CD14-positive monocyte (primary cell): ENCODE results near the gene ARL3. TPM values are rescaled to one million over a fixed set of nuclear protein-coding genes. Genes with fewer than 3 reads are reported as not detected.

Experiments
- DNase-seq, 3 donors: peaks; one replicate each; pipeline ENCODE4 v3.0.0-alpha.2; 2011 to 2022
- H2AFZ ChIP-seq: 2 replicates; pipeline ENCODE4 v1.6.0; 2012; ENCODE audit warnings: mild to moderate bottlenecking, low read depth, low read length, inconsistent platforms; ENCODE audit not compliant: insufficient read depth, poor library complexity, severe bottlenecking
- H3K27ac ChIP-seq, 2 donors: 1 replicate in 1 of 2; 2 replicates in 1 of 2; pipeline ENCODE4 v1.5.1; 2012 to 2013; ENCODE audit warnings: low read length in 2 of 2, control low read depth in 1 of 2, inconsistent platforms in 1 of 2, low read depth in 1 of 2, mild to moderate bottlenecking in 1 of 2
- H3K27me3 ChIP-seq, 2 donors: one replicate each; pipeline versions ENCODE4 v1.6.0 to v1.6.1; 2011 to 2013; ENCODE audit warnings: low read length in 2 of 2; ENCODE audit not compliant: control insufficient read depth in 2 of 2, insufficient read depth in 2 of 2
- H3K36me3 ChIP-seq, 2 donors: replicated peaks in 1 of 2; 1 replicate in 1 of 2; 2 replicates in 1 of 2; pipeline versions ENCODE4 v1.5.1 to v1.6.1; 2012 to 2013; ENCODE audit warnings: low read length in 2 of 2, control low read depth in 1 of 2, inconsistent platforms in 1 of 2, mild to moderate bottlenecking in 1 of 2; ENCODE audit not compliant: insufficient read depth in 2 of 2, control insufficient read depth in 1 of 2
- H3K4me1 ChIP-seq, 2 donors: 1 replicate in 1 of 2; 2 replicates in 1 of 2; pipeline versions ENCODE4 v1.5.1 to v1.6.1; 2012 to 2013; ENCODE audit warnings: low read length in 2 of 2, control low read depth in 1 of 2, inconsistent platforms in 1 of 2, mild to moderate bottlenecking in 1 of 2, moderate library complexity in 1 of 2; ENCODE audit not compliant: insufficient read depth in 2 of 2, control insufficient read depth in 1 of 2
- H3K4me2 ChIP-seq: replicated peaks from 2 replicates; pipeline ENCODE3; 2012; ENCODE audit warnings: low read length, moderate library complexity, mild to moderate bottlenecking; ENCODE audit not compliant: poor library complexity, severe bottlenecking; ENCODE audit errors: extremely low read depth
- H3K4me3 ChIP-seq, 3 experiments: fragments of 200-600 bp in 1 of 3; sonication (generic) in 1 of 3; replicated peaks in 1 of 3; 1 replicate in 2 of 3; 2 replicates in 1 of 3; pipeline ENCODE4 v1.5.1; 2011 to 2013; ENCODE audit warnings: low read length in 3 of 3, mild to moderate bottlenecking in 3 of 3, control low read depth in 2 of 3, low read depth in 2 of 3, inconsistent platforms in 1 of 3, moderate library complexity in 1 of 3
- H3K79me2 ChIP-seq: 2 replicates; pipeline ENCODE4 v1.6.0; 2012; ENCODE audit warnings: mild to moderate bottlenecking, control low read depth, inconsistent platforms, low read length, moderate library complexity; ENCODE audit not compliant: insufficient read depth
- H3K9ac ChIP-seq: 2 replicates; pipeline ENCODE4 v1.6.0; 2017; ENCODE audit warnings: low read length, mild to moderate bottlenecking; ENCODE audit not compliant: insufficient read depth, poor library complexity, severe bottlenecking
- H3K9me3 ChIP-seq, 2 donors: replicated peaks in 1 of 2; 1 replicate in 1 of 2; 2 replicates in 1 of 2; pipeline versions ENCODE4 v1.5.1 to v1.6.1; 2012 to 2013; ENCODE audit warnings: low read length in 2 of 2, control low read depth in 1 of 2; ENCODE audit not compliant: control insufficient read depth in 1 of 2, insufficient read depth in 1 of 2
- H4K20me1 ChIP-seq: 2 replicates; pipeline ENCODE4 v1.6.0; 2012; ENCODE audit warnings: mild to moderate bottlenecking, low read length, control low read depth, moderate library complexity; ENCODE audit not compliant: insufficient read depth
- H3K27ac Mint-ChIP-seq, 7 donors: one replicate each; pipeline ENCODE4 v1.8.0; 2020; ENCODE audit warnings: mild to moderate bottlenecking in 7 of 7, mixed read lengths in 7 of 7, moderate library complexity in 6 of 7, inconsistent platforms in 2 of 7
- H3K27me3 Mint-ChIP-seq, 3 donors: one replicate each; pipeline ENCODE4 v1.8.0; 2021 to 2022; ENCODE audit warnings: low read depth in 3 of 3, mild to moderate bottlenecking in 3 of 3, mixed read lengths in 3 of 3, moderate library complexity in 3 of 3, inconsistent platforms in 1 of 3
- H3K36me3 Mint-ChIP-seq, 2 donors: one replicate each; pipeline ENCODE4 v1.8.0; 2020; ENCODE audit warnings: mixed read lengths in 2 of 2, inconsistent platforms in 1 of 2, mild to moderate bottlenecking in 1 of 2
- H3K4me1 Mint-ChIP-seq: one replicate; pipeline ENCODE4 v1.8.0; 2020; ENCODE audit warnings: mild to moderate bottlenecking, mixed read lengths
- H3K4me3 Mint-ChIP-seq, 2 donors: one replicate each; pipeline ENCODE4 v1.8.0; 2020; ENCODE audit warnings: mild to moderate bottlenecking in 2 of 2, mixed read lengths in 2 of 2, moderate library complexity in 1 of 2
- H3K9me3 Mint-ChIP-seq, 7 donors: one replicate each; pipeline ENCODE4 v1.8.0; 2020 to 2022; ENCODE audit warnings: mixed read lengths in 7 of 7, mild to moderate bottlenecking in 6 of 7, moderate library complexity in 6 of 7, inconsistent platforms in 2 of 7
- WGBS: methylation state at CpG from one replicate; pipeline ENCODE4 v1.1.5; 2013; ENCODE audit warnings: missing lambda C conversion rate; ENCODE audit not compliant: insufficient coverage; 5-methylcytosine and 5-hydroxymethylcytosine counted together
- intact Hi-C, 2 donors: fragments of 100-400 bp; cut with micrococcal nuclease; formaldehyde crosslinking; loops; one replicate each; pipeline versions ENCODE4 v1.15.0 to v1.15.1; 2023
- polyA plus RNA-seq, 3 donors: library from polyadenylated mRNA; depleted of rRNA in 1 of 3; unstranded in 2 of 3; stranded (reverse) in 1 of 3; fragments of 300-500 nt in 2 of 3; fragments of >200 nt in 1 of 3; fragmentation: Illumina TruSeq in 2 of 3; gene quantifications; 1 replicate in 2 of 3; 2 replicates in 1 of 3; pipeline ENCODE4 v1.2.3, GENCODE V29; 2012 to 2021
- TF ChIP-seq, protein P1 (sequence below): fragments of 200-600 bp; IDR thresholded peaks from one replicate; pipeline ENCODE4 v1.8.0; 2022; ENCODE audit warnings: antibody characterized with exemption, mild to moderate bottlenecking

The ARL3 gene
- polyA plus RNA-seq, 3 donors, result 2.8 to 6.3 (median 6.0) TPM

DNA sequence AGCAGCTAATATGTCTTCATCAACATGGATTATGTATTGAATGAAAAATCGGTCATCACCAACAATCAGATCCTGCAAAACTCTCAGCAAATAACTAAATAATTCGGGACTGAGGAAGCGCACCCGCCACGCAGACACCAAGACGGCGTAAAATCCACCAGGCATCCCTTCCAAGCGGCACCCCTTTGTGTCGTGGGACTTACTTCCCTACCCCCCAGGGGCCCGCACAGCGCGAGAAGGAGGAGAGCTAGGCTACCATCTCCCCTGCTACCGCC, 721 bp downstream of the ARL3 start:
- Mint-ChIP-seq H3K36me3 (no peaks in the 10 kb centered on the region), H3K27ac (peak overlapping the region; percentile 63 to 94 (median 93)), H3K27me3 (peaks cover 0 to 3% (median 2%) of the 10 kb centered on the region in 3 donors), H3K9me3 (peaks cover 0 to 1% (median 0%) of the 10 kb centered on the region in 7 donors), H3K4me3 (peak overlapping the region; percentile 98), H3K4me1 (peaks cover 26% of the 10 kb centered on the region)
- Histone ChIP-seq H3K4me1 (peaks cover 14 to 24% of the 10 kb centered on the region in 2 donors), H3K9me3 (no peaks in the 10 kb centered on the region), H3K9ac (peak overlapping the region; percentile 96), H3K27me3 (no peaks in the 10 kb centered on the region), H3K27ac (peak overlapping the region; percentile 79 to 95), H3K4me3 (peak overlapping the region; percentile 84 to 98 (median 89)), H3K36me3 (no peaks in the 10 kb centered on the region), H3K79me2 (peaks cover 39% of the 10 kb centered on the region), H3K4me2 (peak overlapping the region; percentile 85), H4K20me1 (no peaks in the 10 kb centered on the region), H2AFZ (peak overlapping the region; percentile 99)
- TF ChIP-seq, protein P1, sequence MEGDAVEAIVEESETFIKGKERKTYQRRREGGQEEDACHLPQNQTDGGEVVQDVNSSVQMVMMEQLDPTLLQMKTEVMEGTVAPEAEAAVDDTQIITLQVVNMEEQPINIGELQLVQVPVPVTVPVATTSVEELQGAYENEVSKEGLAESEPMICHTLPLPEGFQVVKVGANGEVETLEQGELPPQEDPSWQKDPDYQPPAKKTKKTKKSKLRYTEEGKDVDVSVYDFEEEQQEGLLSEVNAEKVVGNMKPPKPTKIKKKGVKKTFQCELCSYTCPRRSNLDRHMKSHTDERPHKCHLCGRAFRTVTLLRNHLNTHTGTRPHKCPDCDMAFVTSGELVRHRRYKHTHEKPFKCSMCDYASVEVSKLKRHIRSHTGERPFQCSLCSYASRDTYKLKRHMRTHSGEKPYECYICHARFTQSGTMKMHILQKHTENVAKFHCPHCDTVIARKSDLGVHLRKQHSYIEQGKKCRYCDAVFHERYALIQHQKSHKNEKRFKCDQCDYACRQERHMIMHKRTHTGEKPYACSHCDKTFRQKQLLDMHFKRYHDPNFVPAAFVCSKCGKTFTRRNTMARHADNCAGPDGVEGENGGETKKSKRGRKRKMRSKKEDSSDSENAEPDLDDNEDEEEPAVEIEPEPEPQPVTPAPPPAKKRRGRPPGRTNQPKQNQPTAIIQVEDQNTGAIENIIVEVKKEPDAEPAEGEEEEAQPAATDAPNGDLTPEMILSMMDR, result no peak
- 0% methylated on average over 11 of the region's 13 CpGs for WGBS
- DNase-seq, result peak; percentile 67 to 77 (median 75)
- intact Hi-C loops, result loop anchor here in 1 of 2 donors (5.0 kb wide), 1 partner anchor 66 kb away; no protein-coding TSS in a partner anchor

- WGBS, result 0% methylated on average over 3 of the region's 8 CpGs
- TF ChIP-seq, protein P1, result no peak
- no peaks in the 10 kb centered on the region for H4K20me1 ChIP-seq
- peak overlapping the region; percentile 85 for H3K4me2 ChIP-seq
- Mint-ChIP-seq H3K4me3 (peak overlapping the region; percentile 98), H3K27ac (peak overlapping the region; percentile 63 to 94 (median 93)), H3K4me1 (peaks cover 21% of the 10 kb centered on the region), H3K9me3 (peaks cover 0 to 1% (median 0%) of the 10 kb centered on the region in 7 donors), H3K36me3 (no peaks in the 10 kb centered on the region), H3K27me3 (peaks cover 0 to 3% (median 2%) of the 10 kb centered on the region in 3 donors)
- H2AFZ ChIP-seq, result peak overlapping the region; percentile 99
- H3K36me3 ChIP-seq, result no peaks in the 10 kb centered on the region
- no peaks in the 10 kb centered on the region for H3K9me3 ChIP-seq
- peak overlapping the region in 1 of 2 donors; percentile 95 for H3K27ac ChIP-seq
- H3K79me2 ChIP-seq, result peaks cover 39% of the 10 kb centered on the region
- intact Hi-C loops, result loop anchor here in 1 of 2 donors (5.0 kb wide), 1 partner anchor 66 kb away; no protein-coding TSS in a partner anchor
- H3K9ac ChIP-seq, result peak overlapping the region; percentile 96
- no peaks in the 10 kb centered on the region for H3K27me3 ChIP-seq
- DNase-seq, result no peak
- peaks cover 14 to 20% of the 10 kb centered on the region in 2 donors for H3K4me1 ChIP-seq
- peak overlapping the region; percentile 84 to 98 (median 89) for H3K4me3 ChIP-seq
Measured at GRCh38 chr10:102712843-102713538, 1.2 kb downstream of the ARL3 start.
